PC-3 (cell line): ENCODE results near the gene FKBP14.

Experiments used
- CTCF ChIP-seq: fragments of 300-600 bp; sonication (generic); conservative IDR thresholded peaks from 2 replicates; pipeline ENCODE4 v1.5.1; 2017; ENCODE audit warnings: antibody characterized with exemption, low read depth, mild to moderate bottlenecking, low read length
- EZH2phosphoT487 ChIP-seq: fragments of 300-600 bp; sonication (generic); IDR thresholded peaks from 2 replicates; pipeline ENCODE4 v1.6.1; 2018; ENCODE audit warnings: mild to moderate bottlenecking, antibody characterized with exemption, low read length, borderline replicate concordance

- TF ChIP-seq CTCF (no peak), EZH2phosphoT487 (no peak)
Measured at GRCh38 chr7:30072735-30073134, 46.2 kb upstream of the FKBP14 start.
